Measurements from ENCODE around the gene HSPA9. TPM values are rescaled to one million over a fixed set of nuclear protein-coding genes. Genes with fewer than 3 reads are reported as not detected.

Gene HSPA9
- total and polyA plus RNA-seq, 10 of the 15 experiments (the other 5 are each of a cell fraction or from before 2014, with no cell fraction given): 145 to 455 (median 343) TPM

- TF ChIP-seq SUZ12 (IDR thresholded peaks at IDR 0.05; ENCODE audit: unreplicated experiment) (no peak), NR2F1 (conservative IDR thresholded peaks at IDR 0.05) (peak; percentile 52; the same call in 1 of the 2 replicates), JUND (IDR thresholded peaks at IDR 0.05; ENCODE audit: low read depth, low read length) (no peak), RELA (IDR thresholded peaks at IDR 0.05; ENCODE audit: borderline replicate concordance, partially characterized antibody) (peak; percentile 74), YY1 (IDR thresholded peaks at IDR 0.05; ENCODE audit: low read depth, low read length) (no peak), CBX3 (IDR thresholded peaks at IDR 0.05; ENCODE audit: borderline replicate concordance, low read depth) (no peak), NRF1 (conservative IDR thresholded peaks at IDR 0.05; ENCODE audit: low read depth, low read length) (no peak), IKZF2 (IDR thresholded peaks at IDR 0.05) (peak; percentile 70 to 77), ATF7 (IDR thresholded peaks at IDR 0.05; ENCODE audit: low read depth) (no peak), KLF5 (IDR thresholded peaks at IDR 0.05; ENCODE audit: partially characterized antibody) (no peak), HCFC1 (IDR thresholded peaks at IDR 0.05; ENCODE audit: low read length) (no peak), IRF4 (IDR thresholded peaks at IDR 0.05; ENCODE audit: low read depth, low read length) (no peak), FOXM1 (IDR thresholded peaks at IDR 0.05; ENCODE audit: low read depth, low read length) (no peak), ATF3 (IDR thresholded peaks at IDR 0.05; ENCODE audit: borderline replicate concordance, extremely low read depth, low read depth, low read length) (no peak), NR2C1 (IDR thresholded peaks at IDR 0.05) (no peak), RUNX3 (IDR thresholded peaks at IDR 0.05; ENCODE audit: low read length) (peak; percentile 93), POLR2A (IDR thresholded peaks at IDR 0.05; ENCODE audit: low read depth, low read length) (no peak), MEF2B (IDR thresholded peaks at IDR 0.05; ENCODE audit: partially characterized antibody, poor library complexity, severe bottlenecking) (no peak), CEBPB (IDR thresholded peaks at IDR 0.05; ENCODE audit: borderline replicate concordance in 1 of 2, low read depth in 2 of 2, low read length in 2 of 2) (no peak), PRDM15 (CRISPR knock-in tag; IDR thresholded peaks at IDR 0.05) (no peak), IRF5 (IDR thresholded peaks at IDR 0.05; ENCODE audit: borderline replicate concordance) (no peak)
- TF ChIP-seq, protein P1, sequence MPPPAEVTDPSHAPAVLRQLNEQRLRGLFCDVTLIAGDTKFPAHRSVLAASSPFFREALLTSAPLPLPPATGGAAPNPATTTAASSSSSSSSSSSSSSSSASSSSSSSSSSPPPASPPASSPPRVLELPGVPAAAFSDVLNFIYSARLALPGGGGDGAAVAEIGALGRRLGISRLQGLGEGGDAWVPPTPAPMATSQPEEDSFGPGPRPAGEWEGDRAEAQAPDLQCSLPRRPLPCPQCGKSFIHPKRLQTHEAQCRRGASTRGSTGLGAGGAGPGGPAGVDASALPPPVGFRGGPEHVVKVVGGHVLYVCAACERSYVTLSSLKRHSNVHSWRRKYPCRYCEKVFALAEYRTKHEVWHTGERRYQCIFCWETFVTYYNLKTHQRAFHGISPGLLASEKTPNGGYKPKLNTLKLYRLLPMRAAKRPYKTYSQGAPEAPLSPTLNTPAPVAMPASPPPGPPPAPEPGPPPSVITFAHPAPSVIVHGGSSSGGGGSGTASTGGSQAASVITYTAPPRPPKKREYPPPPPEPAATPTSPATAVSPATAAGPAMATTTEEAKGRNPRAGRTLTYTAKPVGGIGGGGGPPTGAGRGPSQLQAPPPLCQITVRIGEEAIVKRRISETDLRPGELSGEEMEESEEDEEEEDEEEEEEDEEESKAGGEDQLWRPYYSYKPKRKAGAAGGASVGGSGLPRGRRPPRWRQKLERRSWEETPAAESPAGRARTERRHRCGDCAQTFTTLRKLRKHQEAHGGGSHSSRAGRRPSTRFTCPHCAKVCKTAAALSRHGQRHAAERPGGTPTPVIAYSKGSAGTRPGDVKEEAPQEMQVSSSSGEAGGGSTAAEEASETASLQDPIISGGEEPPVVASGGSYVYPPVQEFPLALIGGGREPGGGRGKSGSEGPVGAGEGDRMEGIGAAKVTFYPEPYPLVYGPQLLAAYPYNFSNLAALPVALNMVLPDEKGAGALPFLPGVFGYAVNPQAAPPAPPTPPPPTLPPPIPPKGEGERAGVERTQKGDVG (CRISPR knock-in tag; IDR thresholded peaks at IDR 0.05): no peak
These were observed 28.2 kb upstream of the HSPA9 start (continued) for GRCh38 chr5:138603249-138603920.
